Measurements from ENCODE around the gene PADI6.
"Not testable (repeated sequence)": the region's sequence is repeated elsewhere in the genome, so short reads cannot be mapped to it uniquely, and the experiment has no call there.

Gene PADI6

DNA sequence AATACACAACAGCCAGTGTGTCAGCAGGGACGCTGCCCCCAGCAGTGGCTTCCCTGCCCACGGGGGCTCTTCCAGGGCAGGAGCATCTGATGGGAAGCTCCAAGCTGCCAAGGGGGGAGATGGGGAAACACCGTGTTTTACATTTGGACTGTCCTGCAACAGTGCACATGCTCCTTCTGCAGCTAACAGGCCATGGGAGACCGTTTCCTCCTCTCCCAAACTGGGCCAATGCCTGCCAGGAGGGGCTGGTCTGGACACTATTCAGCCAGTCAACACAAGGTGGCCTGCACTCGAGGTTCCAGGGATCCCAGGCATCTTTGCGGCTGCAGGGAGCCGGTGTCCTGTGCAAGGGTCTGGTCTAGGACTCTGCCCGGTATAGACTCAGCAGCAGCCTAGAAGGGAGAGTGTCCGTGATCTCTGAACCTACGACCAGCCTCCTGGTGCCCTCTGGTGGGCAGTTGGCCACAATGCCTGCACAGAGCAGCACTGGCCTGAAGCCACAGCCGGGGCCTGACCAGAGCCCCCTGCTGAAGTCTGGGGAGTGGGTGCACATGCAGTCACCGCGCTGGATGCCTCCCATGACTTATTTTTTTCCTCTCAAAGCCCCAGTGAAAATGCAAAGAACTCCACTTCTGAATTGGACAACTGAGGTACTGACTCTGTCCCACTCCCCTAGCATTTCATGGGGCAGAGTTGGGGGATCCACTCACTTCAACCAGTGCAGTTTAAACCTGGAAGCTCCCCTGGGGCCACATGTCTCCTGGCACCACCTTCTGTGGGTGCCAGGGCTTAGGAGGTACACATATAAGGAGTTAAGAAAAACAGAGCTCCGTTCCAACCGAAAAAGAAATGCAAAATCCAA is 34.1 kb downstream of the PADI6 start:
- DNase-seq: peak; percentile 39

DNA sequence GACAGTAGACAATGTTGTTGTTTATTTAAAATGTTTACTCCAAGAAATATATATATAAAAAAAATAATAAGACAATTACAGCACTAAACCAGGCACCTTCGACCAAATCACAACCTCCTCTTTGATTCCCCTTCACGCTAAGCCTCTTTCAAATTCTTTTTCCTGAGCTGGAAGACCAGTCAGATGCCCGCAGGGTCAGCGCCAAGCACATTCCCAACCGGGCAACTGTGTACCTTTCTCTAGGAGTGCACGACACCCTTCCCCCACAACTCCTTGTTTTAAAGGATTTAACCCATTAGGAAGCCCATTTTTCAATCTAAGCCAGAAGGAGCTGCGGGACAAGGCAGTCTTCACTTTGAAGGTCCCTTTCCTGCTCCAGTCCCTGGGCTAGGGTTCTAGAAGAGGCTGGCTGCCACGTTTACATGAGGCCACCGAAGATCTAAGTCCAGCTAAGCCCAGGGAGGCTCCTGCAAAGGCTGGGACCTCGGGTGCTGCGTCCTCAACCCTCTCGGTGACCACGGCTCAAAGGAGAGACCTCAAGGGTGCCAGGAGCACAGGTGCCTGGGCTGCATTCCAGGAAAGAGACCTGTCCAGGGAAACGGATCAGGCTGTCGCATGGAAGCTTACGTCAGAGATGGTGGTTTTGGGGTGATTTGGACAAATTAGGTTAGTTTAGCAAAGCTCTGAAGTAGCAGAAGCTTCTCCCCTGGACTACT is 34.9 kb downstream of the PADI6 start:
- DNase-seq: not testable (repeated sequence)

DNA sequence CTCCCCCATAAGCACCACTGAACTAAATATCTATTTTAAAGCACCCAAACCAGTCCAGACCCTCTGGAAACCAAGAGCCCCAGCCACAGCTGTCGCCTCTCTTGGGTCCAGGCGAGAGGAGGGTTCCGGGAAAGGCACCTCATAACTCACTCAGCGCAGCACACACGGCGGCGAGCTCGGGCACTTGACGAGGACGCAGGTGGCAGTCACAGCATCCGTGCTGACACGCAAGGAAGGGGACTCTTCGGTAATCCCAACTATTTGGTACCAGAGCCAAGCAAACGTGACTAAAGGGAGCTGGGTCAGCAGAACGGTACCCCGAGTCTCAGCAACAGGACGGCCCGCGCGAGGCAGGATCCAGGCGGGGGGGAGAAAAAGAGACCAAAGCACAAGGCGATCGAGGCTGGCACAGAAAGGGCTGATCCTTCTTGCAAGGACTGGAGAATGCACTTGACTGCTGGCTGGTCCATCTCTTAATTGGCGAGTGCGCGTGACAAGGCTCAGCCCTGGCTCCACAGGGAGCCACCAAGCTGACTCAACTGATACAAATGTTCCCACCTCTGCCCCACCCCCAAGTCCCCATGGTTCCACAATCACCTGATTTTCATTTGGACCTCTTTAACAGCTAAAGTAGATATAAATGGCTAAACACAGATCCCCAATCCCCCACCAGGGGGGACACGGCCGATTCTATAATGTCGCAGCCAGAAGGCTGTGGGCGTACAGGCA is 36.0 kb downstream of the PADI6 start:
- not testable (repeated sequence) for DNase-seq

DNA sequence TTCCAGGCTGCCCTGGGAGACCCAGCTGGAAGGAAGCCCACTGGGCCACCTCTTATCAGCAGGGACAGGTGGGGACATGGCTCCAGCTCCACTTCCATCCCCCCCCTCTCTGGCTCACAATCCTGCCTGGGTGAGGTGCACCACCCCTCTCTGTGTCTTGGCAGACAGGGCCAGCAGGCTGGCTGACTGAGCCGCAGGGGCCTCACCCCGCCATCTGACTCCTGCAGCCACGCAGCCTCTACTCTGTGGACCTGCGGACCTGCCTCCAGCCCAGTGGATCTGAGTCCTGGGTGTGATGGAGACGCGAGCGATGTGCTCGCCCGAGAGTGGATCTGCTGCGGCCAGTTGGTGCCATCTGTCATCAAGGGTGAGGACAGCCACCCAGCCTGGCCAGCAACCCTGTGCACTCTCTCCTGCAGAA is 37.4 kb downstream of the PADI6 start:
- no peak for DNase-seq

DNA sequence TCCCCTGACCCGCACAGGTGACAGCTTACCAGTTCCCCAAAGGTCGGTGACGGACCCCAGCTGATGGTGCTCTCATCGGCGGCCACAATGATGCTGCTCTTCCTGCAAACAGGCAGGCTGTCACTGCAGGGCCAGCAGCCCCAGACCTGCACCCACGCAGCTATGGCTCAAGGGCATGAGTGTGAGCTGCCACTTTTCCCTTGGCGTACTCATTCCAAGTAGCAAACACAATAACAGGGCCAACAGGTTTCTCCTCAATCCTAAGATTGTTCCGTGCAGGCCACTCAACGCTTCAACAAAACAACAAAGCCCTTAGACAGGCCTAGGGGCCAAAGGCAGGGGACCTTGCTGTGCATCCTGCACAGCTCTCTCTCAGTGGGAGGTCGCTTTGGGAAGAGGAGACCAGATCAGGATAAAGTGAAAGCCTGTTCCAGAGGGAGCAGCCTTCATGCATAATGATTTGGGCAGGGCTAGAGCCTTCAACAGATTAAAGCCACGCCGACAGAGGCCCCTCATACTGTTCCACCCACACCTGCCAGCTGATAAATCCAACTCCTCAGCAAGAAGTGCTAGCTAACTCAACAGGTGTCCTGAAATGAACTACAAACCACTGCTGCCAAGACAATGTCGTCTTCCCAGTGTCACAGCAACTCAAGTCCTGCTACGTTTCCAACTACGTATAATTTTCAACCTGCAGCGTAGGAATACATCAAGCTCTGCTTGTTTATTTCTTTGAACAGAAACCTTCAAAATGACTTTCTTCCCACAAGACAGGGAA is 40.3 kb downstream of the PADI6 start:
- DNase-seq: no peak

DNA sequence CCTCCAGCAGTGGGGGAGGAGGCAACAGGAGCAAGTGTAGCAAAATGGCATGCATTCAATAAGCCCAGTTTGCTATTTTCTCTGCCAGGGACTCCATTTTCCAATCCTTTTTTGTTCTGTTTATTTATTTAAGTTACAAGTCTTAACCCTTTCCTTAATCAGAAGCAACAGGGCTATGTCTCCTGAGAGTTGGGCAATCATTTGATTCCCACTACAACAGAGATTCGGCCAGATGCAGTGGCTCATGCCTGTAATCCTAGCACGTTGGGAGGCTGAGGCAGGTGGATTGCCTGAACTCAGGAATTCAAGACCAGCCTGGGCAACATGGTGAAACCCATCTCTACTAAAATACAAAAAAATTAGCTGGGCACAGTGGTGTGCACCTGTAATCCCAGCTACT is 42.0 kb downstream of the PADI6 start:
- no peak for DNase-seq

DNA sequence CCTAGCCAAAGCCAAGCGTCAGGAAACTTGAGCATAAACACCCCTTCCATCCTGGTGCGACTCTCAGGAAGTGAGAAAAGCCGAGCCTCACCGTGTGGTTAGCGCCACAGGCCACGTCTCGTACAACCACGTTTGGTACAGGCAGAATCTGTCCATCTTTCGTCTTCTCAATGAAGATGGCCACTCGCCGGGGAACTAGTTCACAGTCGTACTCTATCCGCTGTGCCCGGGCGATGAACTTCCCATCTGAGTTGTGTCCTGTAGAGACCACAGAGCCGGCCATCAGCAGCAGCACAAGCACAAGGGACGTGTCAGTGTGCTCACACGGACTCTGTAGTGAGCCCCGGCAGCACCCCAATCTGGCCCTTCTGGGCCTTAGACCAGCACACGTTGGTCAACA is 44.4 kb downstream of the PADI6 start:
- no peak for DNase-seq

DNA sequence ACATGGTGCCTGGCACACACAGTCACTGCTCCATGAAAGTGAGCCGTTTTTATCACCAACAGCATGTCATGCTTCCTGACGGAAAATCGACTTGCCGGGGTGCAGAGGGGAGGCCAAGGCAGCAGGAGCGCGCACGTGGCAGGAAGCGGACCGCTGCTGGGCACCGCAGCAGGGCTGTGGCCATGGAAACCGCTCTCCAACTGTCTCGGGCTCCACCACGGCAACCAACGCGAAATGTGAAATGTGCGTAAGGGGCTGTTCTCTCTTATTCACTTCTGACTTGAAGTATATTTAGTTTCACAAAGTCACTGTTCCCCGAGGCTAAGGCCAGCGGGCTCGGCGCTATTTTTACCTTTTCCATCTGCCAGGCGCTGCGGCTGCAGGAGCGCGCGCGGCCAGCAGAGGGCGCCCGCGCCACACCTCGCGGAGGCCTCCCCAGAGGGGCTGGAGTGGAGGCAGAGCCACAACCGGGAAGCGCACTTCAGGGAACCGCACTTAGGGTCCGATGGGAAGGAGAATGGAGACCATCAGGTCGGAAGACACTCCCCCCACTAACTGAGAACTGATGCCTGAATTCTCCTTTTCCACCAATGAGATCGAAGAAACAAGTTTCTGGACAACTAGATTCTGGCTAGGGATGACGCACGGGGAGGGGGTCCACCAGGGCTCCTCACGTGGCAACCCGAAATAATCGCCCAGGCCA is 47.8 kb downstream of the PADI6 start:
- peak; percentile 50 for DNase-seq

DNA sequence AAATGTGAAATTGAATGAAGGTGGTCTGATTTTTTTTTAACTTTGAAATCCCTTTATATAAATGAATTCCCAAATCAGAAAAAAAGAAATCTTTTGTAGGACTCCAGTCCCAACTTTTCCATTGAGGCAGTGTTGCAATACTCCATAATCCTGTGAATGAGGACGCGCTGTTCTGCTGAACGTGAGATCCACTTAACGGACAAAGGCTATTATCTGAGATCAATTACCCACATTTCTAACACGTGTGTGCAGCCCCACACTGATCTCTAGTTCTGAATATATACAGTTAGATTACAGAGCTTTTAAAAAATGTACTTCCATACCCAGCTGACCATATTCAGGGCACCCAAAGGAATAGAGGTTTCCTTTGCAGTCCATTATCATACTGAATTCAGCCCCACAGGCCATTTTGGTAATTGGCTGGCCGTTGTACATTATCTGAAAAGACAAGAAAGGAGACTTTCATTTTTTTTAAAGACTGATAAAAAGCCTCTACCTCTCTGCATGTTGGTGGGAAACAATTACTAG is 48.5 kb downstream of the PADI6 start:
- no peak for DNase-seq

DNA sequence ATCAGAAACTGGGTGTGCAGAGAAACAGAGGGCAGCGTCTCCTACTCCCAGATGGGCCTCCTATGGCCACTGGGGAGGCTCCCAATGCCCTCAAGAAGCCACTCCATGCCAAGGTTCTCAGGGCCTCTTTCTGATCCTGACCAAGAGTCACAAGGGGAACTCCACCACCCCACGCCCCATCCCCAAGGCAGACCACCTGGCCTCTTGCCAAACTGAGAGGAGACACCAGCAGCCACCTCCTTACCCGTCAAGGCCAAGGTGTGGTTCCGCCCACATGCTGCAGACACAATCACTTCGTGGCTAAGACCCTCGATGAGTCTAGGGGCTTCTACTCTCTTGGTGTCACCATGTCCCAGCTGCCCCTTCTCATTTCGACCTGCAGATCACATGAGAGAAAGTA is 50.5 kb downstream of the PADI6 start:
- DNase-seq: no peak

DNA sequence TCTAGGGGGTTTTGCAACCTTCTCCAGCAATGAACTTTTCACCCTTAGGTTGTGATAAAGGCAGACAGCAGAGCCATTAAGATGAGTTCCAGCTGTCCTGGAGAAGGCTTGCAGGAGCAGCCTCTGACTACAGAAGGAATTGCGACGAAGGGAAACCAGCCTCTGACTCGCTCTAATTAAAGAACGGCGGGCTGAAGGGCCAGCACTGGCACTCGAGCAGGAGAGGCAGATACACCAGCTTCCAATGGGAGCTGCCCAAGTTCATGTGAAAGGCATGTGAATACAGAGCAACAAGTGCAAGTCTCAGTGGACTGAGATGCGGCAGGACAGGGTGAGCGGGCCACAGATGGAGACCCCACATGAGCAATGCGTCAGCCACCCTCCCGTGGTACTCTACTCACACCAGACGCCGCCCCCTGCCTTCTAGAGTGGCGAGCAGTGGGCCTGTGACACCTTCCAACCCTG is 51.8 kb downstream of the PADI6 start:
- peak; percentile 57 for DNase-seq

DNA sequence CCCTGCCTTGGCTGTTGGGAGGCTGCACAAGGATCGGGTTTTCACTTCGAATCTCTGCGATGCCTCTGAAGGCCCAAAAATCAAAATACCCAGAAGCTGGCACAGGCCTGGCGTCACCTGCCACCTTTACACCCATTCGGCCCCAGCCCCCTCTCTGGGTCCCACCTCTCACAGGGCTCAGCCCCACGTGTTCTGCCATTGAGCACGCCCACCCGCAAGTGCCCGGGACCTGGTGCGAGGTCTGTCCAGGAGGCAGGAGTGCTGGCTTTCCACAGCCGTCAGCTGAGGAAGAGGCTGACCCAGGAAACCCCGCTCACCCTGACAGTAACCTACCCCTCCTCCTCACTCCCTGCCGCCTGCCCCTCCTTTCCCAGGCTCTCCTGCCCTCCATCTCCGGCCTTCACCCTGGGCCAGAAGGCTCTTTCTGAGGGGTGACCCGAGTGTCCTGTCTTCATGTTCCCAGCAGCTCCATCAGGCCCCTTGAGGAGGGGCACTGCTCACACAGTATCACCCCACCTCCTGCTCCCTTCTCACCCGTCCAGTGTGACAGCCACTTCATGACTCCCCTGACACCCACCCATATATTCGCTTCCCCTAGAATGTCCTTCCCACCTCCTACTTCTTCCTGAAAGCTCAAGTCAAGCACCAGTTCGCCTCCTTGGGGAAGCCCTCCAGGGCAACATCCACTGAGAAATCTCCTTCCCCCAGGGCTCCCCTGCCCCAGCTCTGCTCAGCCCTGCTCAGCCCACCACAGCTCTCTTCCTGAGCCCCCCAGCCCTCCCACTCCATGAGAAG is 54.0 kb downstream of the PADI6 start:
- no peak for DNase-seq

DNA sequence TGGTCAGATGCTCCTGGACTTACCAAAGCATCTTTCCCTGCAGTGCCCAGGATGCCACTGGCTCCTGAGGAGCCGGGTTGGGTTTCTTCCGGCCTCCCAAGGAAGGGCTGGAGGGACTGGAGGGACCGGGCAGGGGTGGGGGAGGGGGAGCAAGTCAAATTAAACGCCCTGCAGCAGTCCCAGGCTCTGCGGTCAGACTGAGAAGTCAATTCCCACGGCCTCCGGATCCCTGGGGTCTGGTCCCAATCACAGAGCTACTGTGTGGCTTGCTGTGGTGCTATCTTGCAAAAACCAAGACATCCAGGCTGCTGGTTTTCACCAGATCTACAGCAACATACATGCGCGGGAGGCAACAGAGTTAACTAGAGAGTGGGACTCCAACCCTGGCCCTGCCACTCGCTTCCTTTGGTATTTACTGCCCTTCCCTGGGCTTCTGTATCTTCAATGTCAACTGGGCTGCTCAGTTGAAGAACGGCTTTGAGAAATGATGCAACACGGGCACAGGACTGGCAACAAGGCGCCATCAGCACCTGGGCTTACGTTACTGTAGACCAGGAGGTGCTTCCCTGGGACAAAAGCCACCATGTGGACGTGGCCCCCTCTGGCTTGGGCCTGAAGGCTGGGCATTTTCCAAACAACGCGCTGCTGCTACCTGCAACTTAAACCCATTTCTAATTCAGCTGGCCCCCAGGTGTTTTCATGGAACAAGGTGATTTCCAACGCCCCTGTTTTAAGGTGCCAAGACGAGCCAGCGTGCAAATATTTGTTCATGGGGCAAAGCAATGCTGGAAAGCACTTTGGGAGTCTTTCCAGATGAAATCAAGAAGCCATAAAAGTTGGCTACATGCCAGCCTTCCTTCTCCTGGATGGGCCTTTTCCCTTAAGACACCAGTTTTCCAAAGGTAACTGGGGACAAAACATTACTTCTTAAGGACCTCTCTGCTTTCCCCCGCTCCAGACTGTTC is 56.0 kb downstream of the PADI6 start:
- no peak for DNase-seq

DNA sequence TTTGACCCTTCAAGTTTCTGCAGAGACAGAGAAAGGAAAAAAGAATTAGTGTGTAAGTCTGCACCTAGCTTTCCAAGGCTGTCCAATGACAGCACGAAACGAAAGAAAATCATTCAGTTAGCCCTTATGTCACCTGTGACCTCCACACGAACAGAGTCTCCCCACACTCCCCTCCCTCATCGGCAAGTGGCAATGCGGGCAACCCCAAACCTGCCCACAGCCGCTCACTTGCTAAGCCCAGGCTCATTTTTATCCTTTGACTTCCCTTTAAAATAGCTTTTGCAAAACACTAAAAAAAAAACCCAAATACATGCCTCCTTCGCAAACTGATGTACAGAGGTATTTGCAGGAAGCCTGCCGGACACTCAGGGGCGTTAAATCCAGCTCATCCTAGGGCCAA is 57.2 kb downstream of the PADI6 start:
- DNase-seq: no peak

DNA sequence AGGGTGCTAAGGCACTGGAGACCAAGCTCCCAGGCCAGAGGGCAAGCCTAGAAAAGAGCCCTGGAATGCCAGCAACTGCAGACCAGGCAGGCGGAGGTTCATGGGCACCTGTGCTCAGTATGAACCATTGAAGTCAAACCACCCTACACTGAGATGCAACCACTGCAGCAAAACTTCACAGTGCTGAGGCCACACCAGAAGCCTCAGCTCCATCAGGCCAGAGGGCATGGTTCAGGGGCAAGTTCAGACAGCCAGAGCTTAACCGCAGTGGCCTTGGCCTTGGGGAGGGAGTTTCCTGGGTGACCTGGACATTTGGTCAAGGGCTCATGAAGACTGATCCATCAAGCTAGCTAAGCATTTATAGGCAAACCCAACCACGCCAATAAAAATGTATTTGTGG is 60.4 kb downstream of the PADI6 start:
- no peak for DNase-seq

DNA sequence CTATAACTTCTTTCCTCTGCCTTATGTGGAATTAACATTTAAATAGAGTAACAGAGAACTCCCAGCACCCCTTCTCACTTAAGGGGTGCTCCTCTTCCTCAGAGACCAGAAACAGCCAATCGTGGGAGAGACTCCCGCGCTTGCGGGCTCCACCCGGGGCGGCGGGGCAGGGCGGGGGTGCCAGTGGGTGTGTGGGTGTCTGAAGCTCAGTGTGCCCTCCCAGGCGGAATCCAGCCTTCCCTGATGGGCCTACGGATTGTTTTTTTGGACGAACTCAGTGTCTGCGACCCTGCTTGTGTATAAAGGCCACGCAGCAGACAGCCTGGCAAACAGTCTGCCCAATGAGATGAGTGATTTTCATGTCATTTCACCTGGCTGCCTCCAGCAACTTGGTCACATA is 61.3 kb downstream of the PADI6 start:
- no peak for DNase-seq

DNA sequence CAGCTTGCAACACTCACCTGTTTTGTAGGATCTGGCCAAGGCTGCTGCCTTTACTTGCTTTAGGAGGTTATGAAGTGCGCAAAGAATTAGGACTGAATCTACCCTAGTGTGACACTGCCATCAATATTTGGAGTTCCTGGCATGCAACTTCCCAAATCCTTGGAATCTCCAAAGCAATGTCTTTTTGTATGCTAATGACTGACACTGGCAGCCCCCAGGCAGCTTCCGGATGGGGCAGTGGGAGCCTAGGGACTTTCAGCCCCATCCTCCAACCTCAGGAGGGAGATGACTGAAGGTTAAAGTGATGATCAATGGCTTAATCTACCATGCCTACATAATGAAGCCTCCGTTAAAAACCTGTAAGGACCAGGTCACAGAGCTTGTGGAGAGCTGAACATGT is 62.0 kb downstream of the PADI6 start:
- DNase-seq: no peak

DNA sequence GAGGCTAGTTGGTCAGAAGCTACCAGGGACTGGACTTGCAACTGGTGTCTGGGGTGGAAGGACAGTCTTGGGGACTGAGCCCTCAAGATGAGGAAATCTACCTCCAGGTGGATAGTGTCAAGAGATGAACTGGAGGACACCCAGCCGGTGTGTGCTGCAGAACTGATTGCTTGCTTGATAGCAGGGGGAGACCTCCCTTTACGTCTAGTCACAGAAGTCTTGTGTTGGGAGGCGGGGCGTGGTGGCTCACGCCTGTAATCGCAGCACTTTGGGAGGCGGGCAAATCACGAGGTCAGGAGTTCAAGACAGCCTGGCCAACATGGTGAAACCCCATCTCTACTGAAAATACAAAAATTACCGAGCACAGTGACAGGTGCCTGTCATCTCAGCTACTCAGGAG is 62.6 kb downstream of the PADI6 start:
- DNase-seq: no peak

DNA sequence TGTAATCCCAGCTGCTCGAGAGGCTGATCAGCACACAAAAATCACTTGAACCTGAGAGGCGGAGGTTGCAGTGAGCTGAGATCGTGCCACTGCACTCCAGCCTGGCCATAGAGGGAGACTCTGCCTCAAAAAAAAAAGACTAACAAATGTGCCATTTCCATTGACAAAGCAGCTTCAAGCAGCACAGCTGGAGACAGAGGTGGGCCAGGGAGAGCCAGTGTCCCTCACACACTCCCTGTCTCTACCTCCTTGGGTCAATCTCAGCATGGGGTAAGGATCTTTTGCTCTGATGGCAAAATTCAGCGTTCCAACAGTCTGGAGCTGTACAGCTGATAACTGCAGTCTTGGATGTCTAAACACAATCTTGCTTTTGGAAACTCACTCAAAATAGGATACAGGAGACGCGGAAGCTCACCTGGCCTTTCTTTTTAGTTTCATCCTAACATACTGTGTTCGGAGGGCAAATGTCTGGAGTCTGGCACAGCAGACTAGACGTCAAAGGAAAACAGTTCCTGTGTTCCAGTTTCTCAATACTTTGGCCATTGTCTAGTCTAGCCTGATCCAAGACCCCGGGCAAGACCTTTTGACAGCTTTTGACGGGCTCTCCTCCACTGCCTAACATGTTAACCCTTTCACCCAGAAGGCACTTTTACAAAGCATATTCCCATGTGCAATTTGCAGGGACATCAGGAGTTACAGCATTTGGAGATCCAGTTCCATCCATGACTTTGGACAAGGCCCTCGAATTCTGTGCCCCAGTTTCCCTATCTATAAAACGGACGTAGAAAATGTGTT is 64.6 kb downstream of the PADI6 start:
- no peak for DNase-seq
